OCI-LY3 (cell line): Measurements from ENCODE around the gene B4GALNT2.

Experiments
- CTCF ChIP-seq: fragments of 200-600, 300-600 bp; sonication (generic); IDR thresholded peaks from 2 replicates; pipeline ENCODE4 v1.5.1; 2014; ENCODE audit warnings: antibody characterized with exemption, low read length, low read depth
- EZH2phosphoT487 ChIP-seq: fragments of 200-600 bp; shearing (Covaris generic); IDR thresholded peaks from 2 replicates; pipeline ENCODE4 v1.6.1; 2018; ENCODE audit warnings: antibody characterized with exemption, mixed run types, low read depth

- TF ChIP-seq CTCF (no peak), EZH2phosphoT487 (no peak)
These were observed 65.6 kb downstream of the B4GALNT2 start for GRCh38 chr17:49198211-49198610.
